Measurements from ENCODE around the gene CCT6A. TPM values are rescaled to one million over a fixed set of nuclear protein-coding genes. Genes with fewer than 3 reads are reported as not detected.
"Not testable (repeated sequence)": the region's sequence is repeated elsewhere in the genome, so short reads cannot be mapped to it uniquely, and the experiment has no call there.

CCT6A gene
- polyA plus RNA-seq (ENCODE audit: insufficient read length) = 130 TPM

GRCh38 chr7:56051339-56052191, at the start of gene CCT6A, which contains the start of gene PSPH:
Gene CCT6A (plus strand): TSS chr7:56051765. CDS start chr7:56051849, 84 bp downstream.
Gene PSPH (minus strand): TSS chr7:56051444. CDS start chr7:56021212, 30,232 bp downstream.
- peak; percentile 99 for DNase-seq

GRCh38 chr7:56003749-56004148, 47.8 kb upstream of the CCT6A start:
- no peak for DNase-seq

- no peak for DNase-seq
Observed at GRCh38 chr7:56007167-56007652, 44.4 kb upstream of the CCT6A start.

- DNase-seq = no peak
Observed at GRCh38 chr7:56007891-56008290, 43.7 kb upstream of the CCT6A start.

GRCh38 chr7:56009695-56010094, 41.9 kb upstream of the CCT6A start:
- no peak for DNase-seq

GRCh38 chr7:56017015-56017414, 34.5 kb upstream of the CCT6A start:
- DNase-seq = not testable (repeated sequence)

- no peak for DNase-seq
Observed at GRCh38 chr7:56019501-56019900, 32.1 kb upstream of the CCT6A start.

GRCh38 chr7:56023500-56023899, 28.1 kb upstream of the CCT6A start:
- no peak for DNase-seq

GRCh38 chr7:56026538-56026937, 25.0 kb upstream of the CCT6A start:
- DNase-seq = no peak

GRCh38 chr7:56028942-56029630, 22.5 kb upstream of the CCT6A start:
- DNase-seq = no peak

GRCh38 chr7:56030340-56030739, 21.2 kb upstream of the CCT6A start:
- DNase-seq = no peak

- DNase-seq = not testable (repeated sequence)
Observed at GRCh38 chr7:56031556-56031955, 20.0 kb upstream of the CCT6A start.

GRCh38 chr7:56032578-56032977, 19.0 kb upstream of the CCT6A start:
- DNase-seq = not testable (repeated sequence)

GRCh38 chr7:56033671-56034432, 17.7 kb upstream of the CCT6A start:
- peak; percentile 57 for DNase-seq

- no peak for DNase-seq
Observed at GRCh38 chr7:56040730-56041129, 10.8 kb upstream of the CCT6A start.

GRCh38 chr7:56045758-56046157, 5.8 kb upstream of the CCT6A start:
- not testable (repeated sequence) for DNase-seq

GRCh38 chr7:56046721-56047445, 4.7 kb upstream of the CCT6A start:
- no peak for DNase-seq

- not testable (repeated sequence) for DNase-seq
Observed at GRCh38 chr7:56047446-56048116, 4.0 kb upstream of the CCT6A start.

GRCh38 chr7:56048245-56048644, 3.3 kb upstream of the CCT6A start:
- DNase-seq = no peak

GRCh38 chr7:56048763-56049162, 2.8 kb upstream of the CCT6A start:
- not testable (repeated sequence) for DNase-seq

- DNase-seq = no peak
Observed at GRCh38 chr7:56051053-56051338, 569 bp upstream of the CCT6A start.

GRCh38 chr7:56053379-56053778, 1.8 kb downstream of the CCT6A start:
- no peak for DNase-seq
